SJCRH30 (cell line): ENCODE data around the gene SNORC. TPM values are rescaled to one million over a fixed set of nuclear protein-coding genes. Genes with fewer than 3 reads are reported as not detected.
A peak's percentile ranks its signal among the peaks of the same experiment; 100 is the strongest.
"Not testable (repeated sequence)": the region's sequence is repeated elsewhere in the genome, so short reads cannot be mapped to it uniquely, and the experiment has no call there.

Experiments used
- DNase-seq, 2 experiments: peaks; one replicate each; pipeline ENCODE4 v3.0.0-alpha.2; 2015 to 2020
- H3K27ac ChIP-seq: fragments of 250-450 bp; sonication (Bioruptor Pico); 2 replicates; pipeline ENCODE4 v1.5.1; 2020; ENCODE audit warnings: mild to moderate bottlenecking, moderate library complexity
- H3K27me3 ChIP-seq: fragments of 250-450 bp; sonication (Bioruptor Pico); 2 replicates; pipeline ENCODE4 v1.5.1; 2020; ENCODE audit warnings: mild to moderate bottlenecking, moderate library complexity
- H3K36me3 ChIP-seq: fragments of 250-450 bp; sonication (Bioruptor Pico); 2 replicates; pipeline ENCODE4 v1.5.1; 2020; ENCODE audit warnings: mild to moderate bottlenecking, moderate library complexity
- H3K4me1 ChIP-seq: fragments of 250-450 bp; sonication (Bioruptor Pico); 2 replicates; pipeline ENCODE4 v1.5.1; 2020; ENCODE audit warnings: mild to moderate bottlenecking, moderate library complexity
- H3K4me3 ChIP-seq: fragments of 250-450 bp; sonication (Bioruptor Pico); 2 replicates; pipeline ENCODE4 v1.5.1; 2020; ENCODE audit warnings: mild to moderate bottlenecking, moderate library complexity
- H3K9me3 ChIP-seq: fragments of 250-450 bp; sonication (Bioruptor Pico); replicated peaks from 2 replicates; pipeline ENCODE4 v1.5.1; 2020; ENCODE audit warnings: mild to moderate bottlenecking, moderate library complexity
- total RNA-seq: library from RNA; depleted of rRNA; stranded (reverse); fragments of >200 nt; shearing (Covaris generic); gene quantifications from 2 replicates; pipeline ENCODE4 v1.2.3, GENCODE V29; 2014

SNORC gene
- total RNA-seq, 1 experiment from 2014 or later: 0.75 TPM

DNA sequence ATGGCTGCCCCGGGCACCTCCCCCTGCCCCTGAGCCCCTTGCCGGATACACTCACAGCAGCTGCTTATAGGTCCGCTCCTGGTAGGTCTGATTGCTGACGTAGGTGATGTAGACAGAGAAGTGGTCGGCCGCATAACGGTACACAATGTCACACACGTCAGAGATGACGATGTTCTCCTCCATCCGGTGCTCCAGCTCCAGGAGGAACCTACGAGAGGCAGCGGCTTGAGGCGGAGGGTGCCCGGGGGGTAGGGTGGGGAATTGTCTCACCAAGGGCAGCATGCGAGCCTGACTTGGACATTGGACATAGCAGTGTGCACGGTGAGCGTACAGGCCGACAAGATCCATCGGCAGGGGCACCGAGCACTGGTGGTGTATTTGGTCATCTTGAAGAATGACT lies 22.8 kb downstream of the SNORC start:
- peaks cover 5% of the 10 kb centered on the region; the same call in 1 of the 2 replicates for H3K4me1 ChIP-seq
- no peak overlapping the region for H3K27ac ChIP-seq
- no peaks in the 10 kb centered on the region for H3K9me3 ChIP-seq
- DNase-seq: no peak
- H3K27me3 ChIP-seq: no peaks in the 10 kb centered on the region
- H3K36me3 ChIP-seq: no peaks in the 10 kb centered on the region
- H3K4me3 ChIP-seq: no peak overlapping the region

- no peak overlapping the region for H3K4me3 ChIP-seq
- H3K4me1 ChIP-seq: peaks cover 5% of the 10 kb centered on the region; the same call in 1 of the 2 replicates
- no peak overlapping the region for H3K27ac ChIP-seq
- no peaks in the 10 kb centered on the region for H3K36me3 ChIP-seq
- no peak for DNase-seq
- H3K9me3 ChIP-seq: no peaks in the 10 kb centered on the region
- no peaks in the 10 kb centered on the region for H3K27me3 ChIP-seq
Observed at GRCh38 chr2:232893834-232894233, 23.8 kb downstream of the SNORC start.

- Histone ChIP-seq H3K36me3 (no peaks in the 10 kb centered on the region), H3K27ac (no peak overlapping the region), H3K27me3 (no peaks in the 10 kb centered on the region), H3K9me3 (no peaks in the 10 kb centered on the region), H3K4me1 (peaks cover 5% of the 10 kb centered on the region; the same call in 1 of the 2 replicates), H3K4me3 (no peak overlapping the region)
- DNase-seq: no peak
Observed at GRCh38 chr2:232894251-232894650, 24.2 kb downstream of the SNORC start.

- peaks cover 5% of the 10 kb centered on the region; the same call in 1 of the 2 replicates for H3K4me1 ChIP-seq
- H3K9me3 ChIP-seq: no peaks in the 10 kb centered on the region
- H3K36me3 ChIP-seq: no peaks in the 10 kb centered on the region
- no peak overlapping the region for H3K27ac ChIP-seq
- H3K27me3 ChIP-seq: no peaks in the 10 kb centered on the region
- H3K4me3 ChIP-seq: no peak overlapping the region
- no peak for DNase-seq
Observed at GRCh38 chr2:232894746-232895145, 24.7 kb downstream of the SNORC start.

DNA sequence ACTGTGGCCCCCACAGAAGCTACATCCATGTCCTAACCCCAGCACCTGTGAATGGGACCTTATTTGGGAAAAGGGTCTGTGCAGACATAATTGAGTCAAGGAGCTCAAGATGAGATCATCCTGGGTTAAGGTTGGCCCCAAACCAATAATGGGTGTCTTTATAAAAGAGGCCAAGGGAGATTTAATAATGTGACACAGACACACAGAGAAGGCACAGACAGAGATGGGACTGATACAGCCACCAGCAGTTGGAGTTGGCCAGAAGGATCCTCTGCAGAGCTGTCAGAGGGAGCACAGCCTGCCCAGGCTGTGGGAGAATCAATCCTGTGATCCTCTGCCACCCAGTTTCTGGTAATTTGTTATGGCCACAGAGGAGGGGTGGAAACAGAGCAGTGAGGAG lies 26.0 kb downstream of the SNORC start:
- no peak for DNase-seq

GRCh38 chr2:232896720-232897597 lies 26.9 kb downstream of the SNORC start:
- H3K4me1 ChIP-seq: no peaks in the 10 kb centered on the region; the same call in 1 of the 2 replicates
- H3K4me3 ChIP-seq: no peak overlapping the region
- H3K36me3 ChIP-seq: no peaks in the 10 kb centered on the region
- H3K27ac ChIP-seq: no peak overlapping the region
- no peaks in the 10 kb centered on the region for H3K27me3 ChIP-seq
- no peaks in the 10 kb centered on the region for H3K9me3 ChIP-seq
- no peak for DNase-seq

More for the DNA sequence above, 26.0 kb downstream of the SNORC start:
- Histone ChIP-seq H3K36me3 (no peaks in the 10 kb centered on the region), H3K4me3 (no peak overlapping the region), H3K27ac (no peak overlapping the region), H3K4me1 (no peaks in the 10 kb centered on the region; the same call in 1 of the 2 replicates), H3K9me3 (no peaks in the 10 kb centered on the region), H3K27me3 (no peaks in the 10 kb centered on the region)

GRCh38 chr2:232897598-232898408 lies 27.7 kb downstream of the SNORC start:
- Histone ChIP-seq H3K27ac (no peak overlapping the region), H3K9me3 (no peaks in the 10 kb centered on the region), H3K4me3 (no peak overlapping the region), H3K27me3 (no peaks in the 10 kb centered on the region), H3K36me3 (no peaks in the 10 kb centered on the region), H3K4me1 (no peaks in the 10 kb centered on the region)
- DNase-seq: no peak

DNA sequence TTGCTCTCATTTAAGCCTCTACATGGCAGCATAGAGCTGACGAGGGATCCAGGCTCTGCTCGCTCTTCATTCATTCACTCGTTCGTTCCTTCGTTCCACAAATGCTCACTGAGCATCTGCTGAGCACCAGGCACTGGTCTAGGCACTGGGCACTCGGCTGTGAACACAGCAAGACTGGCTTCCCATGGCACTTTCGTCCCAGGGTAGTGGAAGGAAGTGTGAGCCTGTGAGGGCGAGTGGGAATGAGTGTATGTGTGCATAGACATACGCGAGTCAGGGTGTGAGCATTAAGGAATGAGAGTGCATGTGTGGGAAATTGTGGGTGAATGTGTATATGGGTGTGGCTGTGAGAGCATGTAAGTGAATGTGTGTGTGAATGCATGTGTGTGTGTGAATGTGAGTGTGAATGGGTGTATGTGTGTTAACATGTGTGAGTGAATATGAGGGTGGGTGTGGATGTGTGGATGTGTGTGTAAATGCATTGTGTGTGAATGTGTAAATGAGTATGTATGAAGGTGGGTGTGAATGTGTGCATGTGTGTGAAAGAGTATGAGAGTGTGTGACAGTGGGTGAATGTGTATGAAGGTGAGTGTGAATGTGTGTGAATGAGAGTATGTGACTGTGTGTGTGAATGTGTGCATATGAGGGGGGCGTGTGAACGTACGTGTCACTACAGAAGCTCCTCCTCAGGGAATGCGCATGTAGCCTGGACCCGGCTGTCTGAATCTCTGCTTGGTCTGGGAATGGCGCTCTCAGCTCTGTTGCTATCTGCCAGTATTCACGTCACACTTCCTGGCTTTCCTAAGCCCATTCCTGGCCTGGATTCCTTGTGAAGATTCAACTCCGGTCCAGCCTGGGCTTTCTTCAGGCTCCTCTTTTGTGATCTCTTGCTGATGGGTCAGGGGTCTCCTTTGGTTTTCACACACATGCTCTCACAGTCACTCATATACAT lies 28.8 kb downstream of the SNORC start:
- no peaks in the 10 kb centered on the region for H3K27me3 ChIP-seq
- peak in 1 of 2 experiments; percentile 17 for DNase-seq
- H3K4me3 ChIP-seq: no peak overlapping the region
- H3K27ac ChIP-seq: no peak overlapping the region
- no peaks in the 10 kb centered on the region for H3K36me3 ChIP-seq
- H3K9me3 ChIP-seq: no peaks in the 10 kb centered on the region
- H3K4me1 ChIP-seq: no peaks in the 10 kb centered on the region

DNA sequence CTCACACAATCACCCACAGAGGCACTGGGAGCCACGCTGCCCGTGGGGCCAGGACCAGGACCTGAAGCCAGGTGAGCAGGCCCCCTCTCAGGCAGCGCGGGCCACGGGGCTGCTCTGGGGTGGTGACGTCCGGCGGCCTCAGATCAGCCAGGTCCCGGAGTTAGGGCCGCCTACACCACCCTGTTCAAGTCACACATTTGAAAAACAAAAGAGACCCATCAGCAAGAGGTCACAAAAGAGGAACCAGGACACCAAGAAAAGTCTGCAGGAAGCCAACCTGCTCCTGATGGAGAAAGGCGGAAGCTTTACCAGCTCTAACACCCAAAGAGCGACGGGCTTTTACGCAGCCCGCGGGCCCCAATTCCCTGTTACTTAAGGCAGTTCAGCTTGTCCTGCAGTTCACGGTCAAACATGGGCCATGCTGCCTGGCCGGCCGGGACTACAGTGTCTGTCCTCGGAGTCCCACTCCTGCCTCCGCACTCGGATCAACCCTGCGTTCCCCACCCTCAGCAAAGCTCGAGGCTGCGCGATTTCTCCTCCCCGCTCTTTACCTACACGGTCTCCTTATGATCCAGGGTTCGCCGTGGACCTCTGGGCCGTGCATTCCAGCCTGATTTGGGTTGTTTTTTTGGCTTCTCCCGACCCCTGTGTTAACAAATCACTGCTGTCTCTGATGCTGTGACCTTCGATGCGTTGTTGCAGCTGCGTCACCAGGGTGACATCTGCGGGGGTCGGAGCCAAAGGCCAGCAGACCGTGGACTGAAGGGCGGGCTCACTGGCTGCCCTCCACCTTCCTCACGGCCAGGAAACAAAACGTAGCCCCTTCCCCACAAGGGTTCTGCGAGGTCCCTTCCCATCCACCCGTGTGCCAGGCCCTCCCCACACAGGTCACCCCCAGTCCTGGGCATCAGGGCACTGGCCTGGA lies 31.0 kb downstream of the SNORC start:
- H3K9me3 ChIP-seq: no peaks in the 10 kb centered on the region
- H3K27me3 ChIP-seq: no peaks in the 10 kb centered on the region
- no peak for DNase-seq
- H3K36me3 ChIP-seq: no peaks in the 10 kb centered on the region
- H3K4me3 ChIP-seq: no peak overlapping the region
- H3K27ac ChIP-seq: no peak overlapping the region
- H3K4me1 ChIP-seq: no peaks in the 10 kb centered on the region

DNA sequence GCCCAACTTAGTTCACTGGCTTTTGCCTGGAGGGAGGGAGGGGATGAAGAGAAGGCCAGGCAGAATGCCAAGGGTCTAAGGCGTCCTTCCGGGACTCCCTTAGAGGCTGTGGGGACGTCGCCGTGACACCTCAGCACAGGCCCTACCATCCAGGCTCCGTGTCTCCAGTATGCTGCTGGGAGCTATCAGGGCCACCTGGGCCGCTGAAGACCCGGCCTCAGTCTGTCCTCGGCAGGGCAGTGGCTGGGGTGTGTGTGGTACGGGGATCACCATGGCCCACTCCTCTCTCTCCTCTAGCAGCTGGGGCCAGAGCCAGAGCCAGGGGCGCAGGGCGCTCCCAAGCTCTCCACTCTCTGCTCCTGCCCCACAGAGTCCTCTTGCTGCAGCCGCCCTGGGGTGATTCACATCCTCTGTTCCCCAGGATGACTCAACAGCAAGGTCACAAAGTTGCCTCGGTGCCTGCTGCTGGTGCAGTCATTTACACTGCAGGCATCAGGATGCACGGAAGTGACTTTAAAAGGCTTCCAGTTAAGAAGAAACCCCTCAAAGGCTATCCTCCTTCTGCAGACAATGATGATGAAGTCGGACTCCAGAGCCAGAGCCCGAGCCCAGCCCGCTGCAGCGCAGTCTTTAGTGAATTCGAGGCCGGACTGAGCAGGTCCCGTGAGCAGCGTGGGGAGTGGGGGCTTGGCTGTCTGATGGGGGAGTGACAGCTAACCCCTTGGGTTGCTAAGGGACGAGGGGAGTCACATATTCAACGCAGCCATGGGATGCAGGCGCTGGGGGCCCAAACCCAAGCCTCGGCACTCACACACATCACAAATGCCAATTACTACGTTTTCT lies 31.9 kb downstream of the SNORC start:
- Histone ChIP-seq H3K4me3 (no peak overlapping the region), H3K9me3 (no peaks in the 10 kb centered on the region), H3K4me1 (no peaks in the 10 kb centered on the region), H3K36me3 (no peaks in the 10 kb centered on the region), H3K27ac (no peak overlapping the region), H3K27me3 (no peaks in the 10 kb centered on the region)
- peak; percentile 52 to 64 for DNase-seq

DNA sequence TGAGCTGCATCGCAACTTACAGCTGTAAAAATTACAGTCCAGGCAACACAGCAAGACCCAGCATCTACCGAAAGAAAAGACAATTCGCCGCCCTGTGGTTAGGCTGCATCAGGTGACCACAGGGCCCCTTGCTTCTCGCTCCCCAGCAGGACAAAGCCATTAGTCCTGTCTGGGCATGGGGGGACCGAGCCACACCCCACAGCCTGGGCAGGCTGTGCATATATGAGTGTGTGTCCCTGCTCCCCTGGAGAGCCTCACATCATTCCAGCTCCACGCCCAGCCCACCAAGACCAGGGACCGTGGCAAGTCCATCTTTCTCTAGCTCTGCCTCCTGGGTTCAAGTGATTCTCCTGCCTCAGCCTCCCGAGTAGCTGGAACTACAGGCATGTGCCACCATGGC lies 33.9 kb downstream of the SNORC start:
- no peaks in the 10 kb centered on the region for H3K27me3 ChIP-seq
- no peak overlapping the region for H3K27ac ChIP-seq
- no peak overlapping the region for H3K4me3 ChIP-seq
- no peaks in the 10 kb centered on the region for H3K36me3 ChIP-seq
- no peaks in the 10 kb centered on the region for H3K4me1 ChIP-seq
- no peaks in the 10 kb centered on the region for H3K9me3 ChIP-seq
- DNase-seq: no peak

GRCh38 chr2:232906867-232907717 lies 37.0 kb downstream of the SNORC start:
- not testable (repeated sequence) for H3K36me3 ChIP-seq, H3K27ac ChIP-seq, DNase-seq, H3K27me3 ChIP-seq, H3K4me1 ChIP-seq, H3K4me3 ChIP-seq, H3K9me3 ChIP-seq
